Calu3 (cell line): ENCODE results near the gene ENTPD2. TPM values are rescaled to one million over a fixed set of nuclear protein-coding genes. Genes with fewer than 3 reads are reported as not detected.

Experiments used
- BruUV-seq: library from RNA; stranded (reverse); fragments of 400-500 nt; replicated peaks from 2 replicates; lab custom pipeline; 2021; lab: Mats Ljungman, UMichigan
- CTCF ChIA-PET: fragments of 300-600 bp; sonication (Branson Sonifier 250); formaldehyde crosslinking; loops from one replicate; lab custom pipeline; 2022; ENCODE audit warnings: antibody characterized with exemption; lab: Charles Lee
- DNase-seq: peaks from one replicate; pipeline ENCODE4 v3.0.0; 2022
- H3K27ac Mint-ChIP-seq: one replicate; pipeline ENCODE4 v1.8.0; 2022; ENCODE audit warnings: mixed read lengths; ENCODE audit not compliant: unreplicated experiment
- H3K27me3 Mint-ChIP-seq: one replicate; pipeline ENCODE4 v1.8.0; 2022; ENCODE audit warnings: mixed read lengths; ENCODE audit not compliant: unreplicated experiment
- H3K36me3 Mint-ChIP-seq: one replicate; pipeline ENCODE4 v1.8.0; 2022; ENCODE audit warnings: mild to moderate bottlenecking, moderate library complexity, mixed read lengths; ENCODE audit not compliant: insufficient read depth, unreplicated experiment
- H3K4me1 Mint-ChIP-seq: one replicate; pipeline ENCODE4 v1.8.0; 2022; ENCODE audit warnings: mild to moderate bottlenecking, low read depth, mixed read lengths; ENCODE audit not compliant: unreplicated experiment
- H3K4me3 Mint-ChIP-seq: one replicate; pipeline ENCODE4 v1.8.0; 2022; ENCODE audit warnings: mild to moderate bottlenecking, low read depth, moderate library complexity, mixed read lengths; ENCODE audit not compliant: unreplicated experiment
- H3K9me3 Mint-ChIP-seq: one replicate; pipeline ENCODE4 v1.8.0; 2022; ENCODE audit warnings: low read depth, mixed read lengths; ENCODE audit not compliant: unreplicated experiment
- CTCF ChIP-seq: fragments of 200-600 bp; IDR thresholded peaks from one replicate; pipeline ENCODE4 v1.8.0; 2022; ENCODE audit warnings: antibody characterized with exemption; ENCODE audit not compliant: unreplicated experiment
- intact Hi-C: fragments of 100-400 bp; cut with micrococcal nuclease; formaldehyde crosslinking; loops from one replicate; pipeline ENCODE4 v1.10.0; 2022; ENCODE audit not compliant: unreplicated experiment
- total RNA-seq: library from RNA; stranded (reverse); gene quantifications from 2 replicates; pipeline ENCODE4 v1.2.3, GENCODE V29; 2022

Gene ENTPD2
- total RNA-seq, 1 experiment from 2014 or later: 3.8 TPM

GRCh38 chr9:137049544-137050449, 4.1 kb downstream of the ENTPD2 start:
- Mint-ChIP-seq H3K27me3 (no peaks in the 10 kb centered on the region), H3K9me3 (no peaks in the 10 kb centered on the region), H3K4me3 (no peak overlapping the region), H3K36me3 (peaks cover 20% of the 10 kb centered on the region), H3K4me1 (peaks cover 7% of the 10 kb centered on the region), H3K27ac (no peak overlapping the region)
- intact Hi-C loops: no loop called here
- DNase-seq: no peak
- BruUV-seq: no TSS peak
- CTCF ChIA-PET: no interaction called here
- no peak for TF ChIP-seq CTCF

GRCh38 chr9:137048655-137049543, 5.0 kb downstream of the ENTPD2 start:
- H3K27ac Mint-ChIP-seq: no peak overlapping the region
- no peak for DNase-seq
- H3K4me3 Mint-ChIP-seq: no peak overlapping the region
- BruUV-seq: no TSS peak
- CTCF ChIA-PET: no interaction called here
- H3K27me3 Mint-ChIP-seq: no peaks in the 10 kb centered on the region
- no peaks in the 10 kb centered on the region for H3K9me3 Mint-ChIP-seq
- TF ChIP-seq CTCF: no peak
- intact Hi-C loops: no loop called here
- peaks cover 18% of the 10 kb centered on the region for H3K36me3 Mint-ChIP-seq
- no peaks in the 10 kb centered on the region for H3K4me1 Mint-ChIP-seq

- Mint-ChIP-seq H3K27me3 (no peaks in the 10 kb centered on the region), H3K9me3 (no peaks in the 10 kb centered on the region), H3K27ac (no peak within 1 kb of the TSS), H3K4me3 (peak within 1 kb of the TSS; percentile 73), H3K4me1 (no peaks in the 10 kb centered on the region), H3K36me3 (peaks cover 24% of the 10 kb centered on the region)
- TF ChIP-seq CTCF: peak; percentile 73
- intact Hi-C loops: no loop called here
- CTCF ChIA-PET: interaction anchor here (0.6 to 1.9 kb wide), 12 partner anchors 8 to 120 kb away, joined by 3 to 27 read pairs (median 5); partner anchors contain the start of gene MAN1B1
- no TSS peak for BruUV-seq
- peak; percentile 88 for DNase-seq
Measured at GRCh38 chr9:137046088-137046787, 7.6 kb downstream of the ENTPD2 start, which contains the start of gene NPDC1. Gene NPDC1 (minus strand): TSS chr9:137046177. CDS start chr9:137045989, 188 bp downstream.
